ENCODE results near the gene HES7.

- TF ChIP-seq USF2 (IDR thresholded peaks at IDR 0.05; ENCODE audit: borderline replicate concordance, low read depth, low read length) (no peak), POLR2AphosphoS5 (IDR thresholded peaks at IDR 0.05; ENCODE audit: low read depth, low read length) (no peak), NFIC (IDR thresholded peaks at IDR 0.05; ENCODE audit: borderline replicate concordance) (no peak), TAF1 (IDR thresholded peaks at IDR 0.05; ENCODE audit: borderline replicate concordance, low read depth, low read length) (no peak), RFX5 (IDR thresholded peaks at IDR 0.05; ENCODE audit: low read length) (no peak), CTCF (IDR thresholded peaks at IDR 0.05) (peak; percentile 60), FOXM1 (IDR thresholded peaks at IDR 0.05; ENCODE audit: low read depth) (no peak), SIN3A (IDR thresholded peaks at IDR 0.05; ENCODE audit: borderline replicate concordance, low read depth, low read length) (no peak), JUND (IDR thresholded peaks at IDR 0.05) (no peak), ZBTB33 (IDR thresholded peaks at IDR 0.05; ENCODE audit: borderline replicate concordance, low read depth) (no peak), SMC3 (IDR thresholded peaks at IDR 0.05; ENCODE audit: low read depth, low read length) (peak; percentile 40; the same call in 1 of the 2 replicates)
Measured at GRCh38 chr17:8121681-8122421, 2.1 kb downstream of the HES7 start.

Measured in SK-N-SH (cell line).